Activated CD4-positive, alpha-beta T cell treated with anti-CD3 and anti-CD28 coated beads, Interleukin-2, amount 50 U/mL, for 4 hours (primary cell): Measurements from ENCODE around the gene SRC.

Experiments
- DNase-seq, 2 experiments: peaks; one replicate each; pipeline ENCODE4 v3.0.0-alpha.2; 2020

The SRC gene

GRCh38 chr20:37416100-37416847 is 70.3 kb downstream of the SRC start:
- DNase-seq, result no peak

- no peak for DNase-seq
Observed at GRCh38 chr20:37416848-37417616, 71.1 kb downstream of the SRC start.

GRCh38 chr20:37417617-37418467 is 71.9 kb downstream of the SRC start:
- DNase-seq, result no peak

- DNase-seq, result no peak
Observed at GRCh38 chr20:37418591-37419109, 72.7 kb downstream of the SRC start.

GRCh38 chr20:37419307-37419706 is 73.4 kb downstream of the SRC start:
- no peak for DNase-seq

GRCh38 chr20:37419774-37420542 is 74.0 kb downstream of the SRC start:
- DNase-seq, result no peak

- DNase-seq, result no peak
Observed at GRCh38 chr20:37420610-37421009, 74.7 kb downstream of the SRC start.

- DNase-seq, result no peak
Observed at GRCh38 chr20:37421060-37421905, 75.3 kb downstream of the SRC start.

GRCh38 chr20:37421988-37422387 is 76.0 kb downstream of the SRC start:
- DNase-seq, result no peak

- DNase-seq, result no peak
Observed at GRCh38 chr20:37422791-37423286, 76.9 kb downstream of the SRC start.

GRCh38 chr20:37423545-37423944 is 77.6 kb downstream of the SRC start:
- no peak for DNase-seq

- DNase-seq, result no peak
Observed at GRCh38 chr20:37424062-37424851, 78.3 kb downstream of the SRC start.

GRCh38 chr20:37425103-37425625 is 79.2 kb downstream of the SRC start:
- DNase-seq, result no peak

GRCh38 chr20:37426106-37426505 is 80.2 kb downstream of the SRC start:
- no peak for DNase-seq

- DNase-seq, result no peak
Observed at GRCh38 chr20:37426978-37427377, 81.0 kb downstream of the SRC start.

GRCh38 chr20:37430044-37430443 is 84.1 kb downstream of the SRC start:
- DNase-seq, result no peak

GRCh38 chr20:37430778-37431460 is 85.0 kb downstream of the SRC start:
- DNase-seq, result no peak

GRCh38 chr20:37431786-37432185 is 85.8 kb downstream of the SRC start:
- DNase-seq, result no peak

GRCh38 chr20:37432606-37433005 is 86.7 kb downstream of the SRC start:
- no peak for DNase-seq
